IMR-90 (cell line): Measurements from ENCODE around the gene SMCHD1.

Source experiments
- CEBPB ChIP-seq: IDR thresholded peaks from 2 replicates; pipeline ENCODE4 v1.6.1; 2012; ENCODE audit warnings: low read depth, low read length, improper control_type of control experiment
- FOS ChIP-seq: fragments of 150-350 bp; IDR thresholded peaks from 2 replicates; pipeline ENCODE4 v1.6.1; 2016; ENCODE audit warnings: low read depth, low read length
- MAZ ChIP-seq: IDR thresholded peaks from 2 replicates; pipeline ENCODE4 v1.6.1; 2012; ENCODE audit warnings: low read depth, mild to moderate bottlenecking, low read length, improper control_type of control experiment, moderate library complexity, borderline replicate concordance
- NFE2L2 ChIP-seq: fragments of 150-350 bp; IDR thresholded peaks from 2 replicates; pipeline ENCODE4 v1.6.1; 2016; ENCODE audit warnings: low read depth, mild to moderate bottlenecking, low read length
- POLR2A ChIP-seq: IDR thresholded peaks from 2 replicates; pipeline ENCODE4 v1.6.1; 2012; ENCODE audit warnings: mild to moderate bottlenecking, low read depth, low read length
- RAD21 ChIP-seq: IDR thresholded peaks from 2 replicates; pipeline ENCODE4 v1.6.1; 2012; ENCODE audit warnings: low read length, improper control_type of control experiment
- RCOR1 ChIP-seq: IDR thresholded peaks from 2 replicates; pipeline ENCODE4 v1.6.1; 2012; ENCODE audit warnings: mild to moderate bottlenecking, low read length, improper control_type of control experiment; ENCODE audit not compliant: insufficient replicate concordance
- RFX5 ChIP-seq: IDR thresholded peaks from 2 replicates; pipeline ENCODE4 v1.8.0; 2012; ENCODE audit warnings: low read depth, mild to moderate bottlenecking, low read length, moderate library complexity
- SMC3 ChIP-seq: fragments of 150-350 bp; IDR thresholded peaks from 2 replicates; pipeline ENCODE4 v1.6.1; 2016; ENCODE audit warnings: low read depth, mild to moderate bottlenecking, antibody characterized with exemption, low read length, moderate library complexity
- TF ChIP-seq, protein P1 (sequence below): fragments of 150-350 bp; IDR thresholded peaks from 2 replicates; pipeline ENCODE4 v1.6.1; 2017; ENCODE audit warnings: mild to moderate bottlenecking, antibody characterized with exemption, low read length, low read depth
- TF ChIP-seq, protein P2 (sequence below): conservative IDR thresholded peaks from 2 replicates; pipeline ENCODE4 v1.5.1; 2012; ENCODE audit warnings: mild to moderate bottlenecking, low read depth, low read length, improper control_type of control experiment
- TF ChIP-seq, protein P3 (sequence below): fragments of 150-350 bp; IDR thresholded peaks from 2 replicates; pipeline ENCODE4 v1.6.1; 2016; ENCODE audit warnings: low read depth, mild to moderate bottlenecking, low read length, moderate library complexity, borderline replicate concordance

DNA sequence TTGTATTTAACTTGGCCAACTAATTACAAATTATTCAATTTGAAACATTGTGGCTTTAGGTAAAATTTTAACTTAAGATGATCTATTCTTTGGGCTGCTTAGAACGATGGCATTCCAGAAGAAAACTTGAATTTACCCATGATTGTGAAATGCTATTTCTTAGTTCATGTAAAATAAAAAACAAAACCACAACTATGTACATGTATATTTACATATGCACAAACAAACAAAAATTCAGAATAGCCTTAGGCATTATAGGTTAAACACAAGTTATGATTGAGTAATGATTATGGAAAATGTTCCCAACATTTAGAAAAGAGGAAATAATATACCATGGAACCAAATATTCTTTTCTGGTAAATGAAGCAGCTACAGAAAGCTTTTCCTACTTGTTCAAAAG lies 3.5 kb upstream of the SMCHD1 start:
- TF ChIP-seq, protein P1, sequence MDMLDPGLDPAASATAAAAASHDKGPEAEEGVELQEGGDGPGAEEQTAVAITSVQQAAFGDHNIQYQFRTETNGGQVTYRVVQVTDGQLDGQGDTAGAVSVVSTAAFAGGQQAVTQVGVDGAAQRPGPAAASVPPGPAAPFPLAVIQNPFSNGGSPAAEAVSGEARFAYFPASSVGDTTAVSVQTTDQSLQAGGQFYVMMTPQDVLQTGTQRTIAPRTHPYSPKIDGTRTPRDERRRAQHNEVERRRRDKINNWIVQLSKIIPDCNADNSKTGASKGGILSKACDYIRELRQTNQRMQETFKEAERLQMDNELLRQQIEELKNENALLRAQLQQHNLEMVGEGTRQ: no peak
- TF ChIP-seq POLR2A (no peak), FOS (no peak), SMC3 (no peak), RAD21 (no peak), CEBPB (peak; percentile 44; the same call in 1 of the 2 replicates), MAZ (no peak), RFX5 (no peak), RCOR1 (no peak), NFE2L2 (no peak)
- TF ChIP-seq, protein P2, sequence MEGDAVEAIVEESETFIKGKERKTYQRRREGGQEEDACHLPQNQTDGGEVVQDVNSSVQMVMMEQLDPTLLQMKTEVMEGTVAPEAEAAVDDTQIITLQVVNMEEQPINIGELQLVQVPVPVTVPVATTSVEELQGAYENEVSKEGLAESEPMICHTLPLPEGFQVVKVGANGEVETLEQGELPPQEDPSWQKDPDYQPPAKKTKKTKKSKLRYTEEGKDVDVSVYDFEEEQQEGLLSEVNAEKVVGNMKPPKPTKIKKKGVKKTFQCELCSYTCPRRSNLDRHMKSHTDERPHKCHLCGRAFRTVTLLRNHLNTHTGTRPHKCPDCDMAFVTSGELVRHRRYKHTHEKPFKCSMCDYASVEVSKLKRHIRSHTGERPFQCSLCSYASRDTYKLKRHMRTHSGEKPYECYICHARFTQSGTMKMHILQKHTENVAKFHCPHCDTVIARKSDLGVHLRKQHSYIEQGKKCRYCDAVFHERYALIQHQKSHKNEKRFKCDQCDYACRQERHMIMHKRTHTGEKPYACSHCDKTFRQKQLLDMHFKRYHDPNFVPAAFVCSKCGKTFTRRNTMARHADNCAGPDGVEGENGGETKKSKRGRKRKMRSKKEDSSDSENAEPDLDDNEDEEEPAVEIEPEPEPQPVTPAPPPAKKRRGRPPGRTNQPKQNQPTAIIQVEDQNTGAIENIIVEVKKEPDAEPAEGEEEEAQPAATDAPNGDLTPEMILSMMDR: no peak
- TF ChIP-seq, protein P3, sequence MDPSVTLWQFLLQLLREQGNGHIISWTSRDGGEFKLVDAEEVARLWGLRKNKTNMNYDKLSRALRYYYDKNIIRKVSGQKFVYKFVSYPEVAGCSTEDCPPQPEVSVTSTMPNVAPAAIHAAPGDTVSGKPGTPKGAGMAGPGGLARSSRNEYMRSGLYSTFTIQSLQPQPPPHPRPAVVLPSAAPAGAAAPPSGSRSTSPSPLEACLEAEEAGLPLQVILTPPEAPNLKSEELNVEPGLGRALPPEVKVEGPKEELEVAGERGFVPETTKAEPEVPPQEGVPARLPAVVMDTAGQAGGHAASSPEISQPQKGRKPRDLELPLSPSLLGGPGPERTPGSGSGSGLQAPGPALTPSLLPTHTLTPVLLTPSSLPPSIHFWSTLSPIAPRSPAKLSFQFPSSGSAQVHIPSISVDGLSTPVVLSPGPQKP: no peak
